Mesangial cell (primary cell): Measurements from ENCODE around the gene TXNIP. TPM values are rescaled to one million over a fixed set of nuclear protein-coding genes. Genes with fewer than 3 reads are reported as not detected.

Experiments
- total RNA-seq: library from RNA; depleted of rRNA; stranded (reverse); fragments of >200 nt; gene quantifications from 2 replicates; pipeline ENCODE4 v1.2.3, GENCODE V29; 2015

The TXNIP gene
- total RNA-seq = 18.7 and 484 TPM in 2 replicates

GRCh38 chr1:145996433-145997015 lies at the start of gene TXNIP:
Gene TXNIP (minus strand): TSS chr1:145996579. CDS start chr1:145996266, 313 bp downstream.

GRCh38 chr1:146021622-146022402 lies 25.4 kb upstream of the TXNIP start, which contains the start of gene HJV:
Gene HJV (minus strand): TSS chr1:146021735. CDS start chr1:146020231, 1,504 bp downstream.

GRCh38 chr1:145964328-145965118 lies 31.9 kb downstream of the TXNIP start, which contains the start of the genes ANKRD34A and POLR3GL:
Gene ANKRD34A (minus strand): TSS chr1:145964575. CDS start chr1:145961759, 2,816 bp downstream.
Gene POLR3GL (plus strand): TSS chr1:145964690. CDS start chr1:145974866, 10,176 bp downstream.

GRCh38 chr1:145957443-145958319 lies 38.7 kb downstream of the TXNIP start, which contains the start of gene LIX1L:
Gene LIX1L (minus strand): TSS chr1:145958017. CDS start chr1:145957927, 90 bp downstream.

Other genes starting within 250 kb of the TXNIP start
- gene RNF115, start 172.5 kb downstream of the TXNIP start, total RNA-seq = 7.7 and 9.4 TPM in 2 replicates
- gene POLR3C, start 172.4 kb downstream of the TXNIP start, total RNA-seq = 29.5 and 30.5 TPM in 2 replicates
- gene NUDT17, start 150.9 kb downstream of the TXNIP start, total RNA-seq = 2.8 and 4.1 TPM in 2 replicates
- 29.7 and 31.9 TPM in 2 replicates for gene PIAS3, start 137.5 kb downstream of the TXNIP start, total RNA-seq
- 0.13 and 0.49 TPM in 2 replicates for gene ANKRD35, start 110.7 kb downstream of the TXNIP start, total RNA-seq
- 3.1 and 8.4 TPM in 2 replicates for gene ITGA10, start 86.5 kb downstream of the TXNIP start, total RNA-seq
- gene PEX11B, start 77.9 kb downstream of the TXNIP start, total RNA-seq = 20.7 and 30.2 TPM in 2 replicates
- gene RBM8A, start 69.1 kb downstream of the TXNIP start, total RNA-seq = 54.4 and 130 TPM in 2 replicates
- 30.0 and 32.6 TPM in 2 replicates for gene LIX1L, start 38.6 kb downstream of the TXNIP start, total RNA-seq
- gene ANKRD34A, start 32.0 kb downstream of the TXNIP start, total RNA-seq = 1.0 and 1.1 TPM in 2 replicates
- 6.5 and 12.9 TPM in 2 replicates for gene POLR3GL, start 31.9 kb downstream of the TXNIP start, total RNA-seq
- gene HJV, start 25.2 kb upstream of the TXNIP start, total RNA-seq = not detected in 2 replicates
- gene NBPF10, start 148.2 kb upstream of the TXNIP start, total RNA-seq = 0.65 and 1.8 TPM in 2 replicates
- 30.1 and 61.2 TPM in 2 replicates for gene NOTCH2NLA, start 232.4 kb upstream of the TXNIP start, total RNA-seq